GM12801 (cell line): ENCODE data around the gene ARMH2.

Experiments
- TF ChIP-seq, protein P1 (sequence below): IDR thresholded peaks from one replicate; pipeline ENCODE4 v1.5.1; 2011; ENCODE audit warnings: control low read depth; ENCODE audit not compliant: insufficient read length; ENCODE audit errors: extremely low read depth

The ARMH2 gene

GRCh38 chr6:24838081-24838480, 39.4 kb upstream of the ARMH2 start:
- TF ChIP-seq, protein P1, sequence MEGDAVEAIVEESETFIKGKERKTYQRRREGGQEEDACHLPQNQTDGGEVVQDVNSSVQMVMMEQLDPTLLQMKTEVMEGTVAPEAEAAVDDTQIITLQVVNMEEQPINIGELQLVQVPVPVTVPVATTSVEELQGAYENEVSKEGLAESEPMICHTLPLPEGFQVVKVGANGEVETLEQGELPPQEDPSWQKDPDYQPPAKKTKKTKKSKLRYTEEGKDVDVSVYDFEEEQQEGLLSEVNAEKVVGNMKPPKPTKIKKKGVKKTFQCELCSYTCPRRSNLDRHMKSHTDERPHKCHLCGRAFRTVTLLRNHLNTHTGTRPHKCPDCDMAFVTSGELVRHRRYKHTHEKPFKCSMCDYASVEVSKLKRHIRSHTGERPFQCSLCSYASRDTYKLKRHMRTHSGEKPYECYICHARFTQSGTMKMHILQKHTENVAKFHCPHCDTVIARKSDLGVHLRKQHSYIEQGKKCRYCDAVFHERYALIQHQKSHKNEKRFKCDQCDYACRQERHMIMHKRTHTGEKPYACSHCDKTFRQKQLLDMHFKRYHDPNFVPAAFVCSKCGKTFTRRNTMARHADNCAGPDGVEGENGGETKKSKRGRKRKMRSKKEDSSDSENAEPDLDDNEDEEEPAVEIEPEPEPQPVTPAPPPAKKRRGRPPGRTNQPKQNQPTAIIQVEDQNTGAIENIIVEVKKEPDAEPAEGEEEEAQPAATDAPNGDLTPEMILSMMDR, result no peak

- TF ChIP-seq, protein P1, result no peak
Measured at GRCh38 chr6:24836109-24836508, 37.4 kb upstream of the ARMH2 start.

DNA sequence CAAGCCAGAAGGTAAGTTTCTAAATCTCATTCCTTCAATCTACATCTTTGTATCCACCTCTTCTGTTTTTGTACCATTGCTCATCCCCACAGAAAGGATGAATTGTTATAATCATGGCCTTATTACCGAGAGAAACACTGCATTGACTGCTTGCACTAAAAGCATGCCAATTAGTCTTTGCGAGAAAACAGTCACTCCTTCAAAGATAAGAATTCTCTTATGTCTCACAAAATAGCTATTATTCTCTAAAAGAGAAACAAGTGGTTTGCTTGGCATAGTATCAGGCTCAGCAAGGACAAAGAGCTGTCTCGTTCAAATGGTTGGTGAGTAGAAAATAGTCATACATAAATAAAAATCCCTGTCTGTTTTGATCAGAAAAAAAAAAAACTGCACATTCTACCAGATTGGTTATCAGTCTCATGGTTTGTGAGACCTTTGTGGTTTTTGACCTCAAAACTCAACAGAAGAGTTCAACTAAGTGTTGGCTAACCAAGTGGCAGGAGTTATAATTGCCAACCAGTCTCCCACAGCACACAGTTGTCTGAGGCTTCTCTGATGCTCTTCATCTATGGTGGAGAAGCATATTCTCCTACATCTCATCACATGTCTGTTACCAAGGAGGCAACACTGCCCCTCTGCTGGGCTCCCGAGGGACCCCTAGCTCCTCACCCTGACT, 35.1 kb upstream of the ARMH2 start:
- TF ChIP-seq, protein P1, result no peak

- TF ChIP-seq, protein P1, result no peak
Measured at GRCh38 chr6:24832794-24833193, 34.1 kb upstream of the ARMH2 start.

DNA sequence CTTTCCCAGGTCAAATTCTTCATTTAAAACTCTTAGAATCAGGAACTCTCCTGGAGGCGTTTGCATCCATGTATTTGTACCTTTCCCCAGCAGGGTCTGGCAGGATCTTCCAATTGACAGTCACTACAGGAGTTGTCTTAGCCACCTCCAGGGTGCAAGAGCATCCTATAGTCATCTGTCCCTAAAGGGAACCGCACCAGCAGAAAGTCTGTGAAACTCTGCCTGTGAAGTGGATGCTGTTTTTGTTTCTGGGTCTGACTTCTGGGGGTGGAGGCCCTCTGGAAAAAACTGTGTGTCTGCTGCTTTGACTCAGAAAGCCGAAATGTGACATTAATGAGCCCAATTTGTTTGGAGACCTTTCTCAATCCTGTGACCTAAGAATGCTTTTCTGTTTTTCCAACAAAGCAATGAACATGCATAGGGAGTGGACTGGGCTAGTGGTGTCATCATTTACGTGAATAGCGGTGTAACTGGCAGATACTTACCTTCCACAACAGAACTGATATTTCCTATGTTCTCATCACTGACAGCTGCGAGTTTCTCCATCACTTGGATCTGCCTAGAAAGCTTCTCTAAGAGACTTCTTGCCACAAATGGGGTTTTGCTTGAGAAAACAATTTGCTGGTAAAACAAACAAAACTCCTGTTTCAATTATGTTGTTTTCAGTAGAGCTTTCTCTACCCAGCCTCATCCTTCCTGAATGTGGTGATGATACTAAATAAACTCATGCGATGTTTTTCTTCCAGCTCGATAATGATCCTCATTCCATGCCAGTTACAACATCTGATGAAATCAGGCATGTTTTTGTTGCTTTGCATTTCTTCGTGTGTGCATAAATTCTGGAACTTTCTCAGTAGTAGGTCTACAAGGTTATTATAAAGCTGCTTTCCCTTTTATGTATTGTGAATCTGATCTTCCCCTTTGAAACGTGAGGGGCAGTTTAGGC, 33.3 kb upstream of the ARMH2 start:
- TF ChIP-seq, protein P1, result no peak

GRCh38 chr6:24829657-24830056, 30.9 kb upstream of the ARMH2 start:
- TF ChIP-seq, protein P1, result no peak

- TF ChIP-seq, protein P1, result no peak
Measured at GRCh38 chr6:24827970-24828369, 29.3 kb upstream of the ARMH2 start.
